ENCODE results near the gene TJP1.
"Not testable (repeated sequence)": the region's sequence is repeated elsewhere in the genome, so short reads cannot be mapped to it uniquely, and the experiment has no call there.

The TJP1 gene

DNA sequence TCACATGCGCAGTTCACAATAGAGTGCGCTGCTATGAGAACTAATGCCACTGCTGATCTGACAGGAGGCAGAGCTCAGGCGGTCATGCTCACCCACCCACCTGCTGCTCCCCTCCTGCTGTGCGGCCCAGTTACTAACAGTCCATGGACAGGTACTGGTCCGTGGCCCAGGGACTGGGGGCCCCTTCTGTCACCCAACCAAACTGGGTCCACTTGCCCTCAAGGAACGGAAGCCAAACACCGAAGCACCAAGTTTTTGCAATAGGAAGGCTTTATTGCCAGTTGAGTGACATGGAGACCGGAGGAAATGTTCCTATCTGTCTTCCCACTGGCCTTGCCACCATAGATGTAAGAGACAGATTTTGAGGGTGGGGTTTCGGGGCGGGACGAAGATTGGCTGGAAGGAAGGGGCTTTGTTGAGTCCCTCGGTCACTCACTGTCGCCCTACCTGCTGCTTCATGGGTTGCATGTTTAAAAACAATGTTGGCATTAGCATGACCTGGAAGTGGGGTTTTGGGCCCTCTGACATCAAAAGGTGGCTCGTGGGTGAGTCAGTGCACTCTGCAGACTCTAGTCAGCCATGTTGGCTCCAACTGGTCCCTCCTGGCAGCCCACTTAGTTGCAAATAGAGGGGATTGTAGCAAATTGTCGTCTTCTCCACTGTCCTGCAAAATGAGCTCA, 141.0 kb downstream of the TJP1 start:
- DNase-seq (ENCODE audit: low read depth) = no peak

DNA sequence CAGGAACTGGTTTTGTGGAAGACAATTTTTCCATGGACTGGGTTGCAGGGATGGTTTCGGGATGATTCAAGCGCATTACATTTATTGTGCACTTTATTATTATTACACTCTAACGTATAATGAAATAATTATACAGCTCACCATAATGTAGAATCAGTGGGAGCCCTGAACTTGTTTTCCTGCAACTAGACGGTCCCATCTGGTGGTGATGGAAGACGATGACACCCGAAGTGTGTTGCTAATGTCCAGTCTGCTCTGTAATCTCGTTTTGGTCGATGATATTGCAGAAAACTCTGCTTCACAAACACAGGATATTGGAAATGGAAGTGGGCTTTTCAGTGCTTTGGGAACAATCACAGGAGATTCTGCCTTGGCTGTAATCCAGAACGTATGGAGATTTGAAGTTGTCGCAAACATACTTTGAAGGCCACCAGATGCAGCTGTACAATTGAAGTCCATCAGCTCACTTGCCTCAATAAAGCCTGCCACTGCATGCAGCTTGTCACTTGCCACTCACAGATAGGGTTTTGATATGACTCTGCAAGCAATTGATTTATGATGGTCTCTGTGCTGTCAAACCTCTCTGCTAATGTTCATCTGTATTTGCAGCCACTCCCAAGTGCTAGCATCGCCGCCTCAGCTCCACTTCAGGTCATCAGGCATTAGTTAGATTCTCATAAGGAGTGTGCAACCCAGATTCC, 141.7 kb downstream of the TJP1 start:
- DNase-seq (ENCODE audit: low read depth) = no peak

DNA sequence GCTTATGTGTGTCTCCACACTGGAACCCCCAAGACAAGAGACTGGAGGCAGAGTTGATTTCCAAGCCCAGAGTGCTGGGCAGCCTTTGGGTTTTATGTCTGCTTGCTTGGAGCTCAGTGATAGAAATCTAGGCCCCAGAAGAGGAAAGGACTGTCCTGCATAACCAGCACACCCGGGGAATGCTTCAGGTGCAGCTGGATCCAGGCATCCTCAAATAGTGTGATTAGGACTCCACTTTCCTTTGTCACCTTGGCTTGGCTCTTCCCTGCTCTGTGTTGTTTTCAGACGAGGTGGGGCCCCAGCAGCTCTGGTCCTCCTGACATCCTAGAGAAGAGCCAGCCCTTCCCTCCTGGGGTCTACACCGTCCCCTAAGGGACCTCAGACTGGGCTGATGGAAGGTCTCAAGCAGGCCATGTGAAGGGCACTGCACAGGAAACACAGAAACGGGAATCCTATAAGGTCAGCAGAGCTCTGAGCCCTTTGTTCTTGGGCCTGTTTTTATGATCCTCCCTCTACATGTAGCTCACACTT, 143.7 kb downstream of the TJP1 start:
- DNase-seq (ENCODE audit: low read depth) = no peak

DNA sequence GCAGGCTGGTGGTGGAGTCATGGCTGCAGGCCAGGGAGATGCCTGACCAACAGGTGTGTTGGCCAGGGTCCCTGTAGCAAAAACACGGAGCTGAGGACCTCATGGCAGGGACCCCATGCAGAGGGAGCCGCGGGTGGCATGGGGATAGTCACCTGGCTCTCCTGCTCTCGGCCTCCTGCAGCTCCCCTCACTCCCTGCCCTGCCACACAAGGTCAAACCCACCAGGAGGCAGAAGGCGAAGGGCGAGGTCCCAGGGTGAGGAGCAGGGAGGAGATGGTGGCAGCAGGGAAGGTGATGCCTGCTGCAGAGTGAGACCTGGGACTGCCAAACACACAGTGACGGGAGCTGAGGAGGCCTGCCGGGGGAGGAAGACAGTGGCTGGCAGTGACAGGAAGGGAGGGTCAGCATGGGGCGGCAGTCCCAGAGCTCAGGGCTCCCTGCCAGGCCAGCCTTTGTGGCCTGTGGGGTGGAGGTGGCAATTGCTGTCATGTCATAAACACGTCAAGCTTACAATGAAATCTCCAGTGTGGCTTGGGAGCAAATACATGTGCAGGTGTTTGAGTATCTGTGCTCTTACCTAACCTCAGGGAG, 144.3 kb downstream of the TJP1 start:
- no peak for DNase-seq (ENCODE audit: low read depth)

DNA sequence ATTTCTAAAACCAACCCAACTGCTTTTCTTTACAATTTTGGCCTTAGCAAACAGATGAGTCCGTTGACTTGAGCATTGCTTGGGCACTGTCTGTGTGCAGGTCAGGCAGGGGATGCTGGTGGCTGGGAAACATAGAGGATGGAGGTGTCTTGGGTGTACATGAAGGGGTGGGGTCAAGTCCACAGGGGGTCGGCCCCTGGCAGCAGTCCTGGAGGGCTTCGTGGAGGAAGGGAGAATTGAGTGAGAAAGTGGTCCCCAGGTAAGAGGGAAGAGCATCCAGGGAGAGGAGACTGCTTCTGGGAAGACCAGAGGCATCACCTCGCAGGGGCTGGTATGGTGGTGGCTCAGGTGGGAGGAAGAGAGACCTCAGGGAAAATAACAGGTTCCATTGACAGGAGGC, 144.8 kb downstream of the TJP1 start:
- DNase-seq (ENCODE audit: low read depth) = no peak

DNA sequence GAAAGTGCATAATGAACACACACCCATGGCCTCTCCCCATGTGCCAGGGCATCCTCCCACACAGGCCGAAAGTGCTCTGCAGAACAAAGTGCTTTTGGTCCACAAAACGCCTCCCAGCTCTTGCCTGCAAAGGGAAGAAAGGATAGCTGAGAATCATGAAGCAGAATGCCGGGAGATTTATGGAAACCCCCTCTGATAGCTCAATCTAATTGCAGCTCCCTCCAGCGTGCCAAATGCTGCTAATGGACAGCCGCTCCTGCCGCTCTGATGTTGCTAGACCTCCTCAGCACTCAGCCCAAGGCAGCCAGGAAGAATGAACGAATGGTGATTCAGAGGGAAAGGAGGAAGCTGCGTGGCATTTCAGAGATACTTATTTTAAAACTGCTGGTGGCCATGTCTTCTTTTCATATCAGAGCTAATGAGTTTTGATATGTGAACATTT, 145.3 kb downstream of the TJP1 start:
- no peak for DNase-seq (ENCODE audit: low read depth)

DNA sequence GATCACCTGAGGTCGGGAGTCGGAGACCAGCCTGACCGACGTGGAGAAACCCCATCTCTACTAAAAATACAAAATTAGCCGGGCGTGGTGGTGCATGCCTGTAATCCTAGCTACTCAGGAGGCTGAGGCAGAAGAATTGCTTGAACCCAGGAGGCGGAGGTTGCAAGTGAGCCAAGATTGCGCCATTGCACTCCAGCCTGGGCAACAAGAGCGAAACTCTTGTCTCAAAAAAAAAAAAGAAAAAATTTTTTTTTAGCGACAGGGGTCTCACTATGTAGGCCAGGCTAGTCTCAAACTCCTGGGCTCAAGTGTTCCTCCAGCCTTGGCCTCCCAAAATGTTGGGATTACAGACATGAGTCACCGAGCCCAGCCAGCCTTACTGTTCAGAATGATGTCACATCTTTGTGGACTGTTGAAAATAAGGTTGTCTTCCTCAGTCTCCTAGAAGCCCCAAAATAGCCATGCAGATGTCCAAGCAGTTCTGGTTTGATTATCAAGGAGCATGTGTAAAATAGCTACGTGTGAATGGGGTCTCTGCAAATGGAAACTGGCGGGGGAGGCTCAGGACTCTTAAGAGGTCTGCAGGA, 145.8 kb downstream of the TJP1 start:
- DNase-seq (ENCODE audit: low read depth) = not testable (repeated sequence)

DNA sequence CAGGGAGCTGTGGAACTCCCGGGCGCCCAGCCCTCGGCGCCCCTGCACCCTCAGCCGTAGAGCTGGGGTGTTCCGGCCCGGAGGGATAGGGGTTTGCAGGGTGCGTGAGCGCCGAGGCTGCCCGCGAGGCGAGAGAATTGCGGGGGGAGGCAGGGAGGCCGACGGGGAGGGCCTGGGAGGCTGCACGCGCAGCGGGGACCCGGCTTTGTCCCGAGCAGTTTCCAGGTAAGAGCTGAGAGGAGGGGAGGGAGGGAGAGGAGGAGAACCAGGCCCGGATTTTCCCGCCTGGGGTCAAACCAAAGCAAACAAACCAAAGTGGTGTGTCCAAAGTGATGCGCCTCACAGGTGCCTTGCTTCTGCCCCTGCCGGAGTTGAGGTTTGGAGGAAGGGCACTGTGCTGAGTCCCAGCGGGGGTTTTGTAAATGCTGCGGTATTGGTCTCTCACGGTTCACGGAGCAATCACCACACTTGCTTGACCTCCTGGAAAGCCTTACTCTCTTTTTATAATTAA, 146.4 kb downstream of the TJP1 start:
- no peak for DNase-seq (ENCODE audit: low read depth)

DNA sequence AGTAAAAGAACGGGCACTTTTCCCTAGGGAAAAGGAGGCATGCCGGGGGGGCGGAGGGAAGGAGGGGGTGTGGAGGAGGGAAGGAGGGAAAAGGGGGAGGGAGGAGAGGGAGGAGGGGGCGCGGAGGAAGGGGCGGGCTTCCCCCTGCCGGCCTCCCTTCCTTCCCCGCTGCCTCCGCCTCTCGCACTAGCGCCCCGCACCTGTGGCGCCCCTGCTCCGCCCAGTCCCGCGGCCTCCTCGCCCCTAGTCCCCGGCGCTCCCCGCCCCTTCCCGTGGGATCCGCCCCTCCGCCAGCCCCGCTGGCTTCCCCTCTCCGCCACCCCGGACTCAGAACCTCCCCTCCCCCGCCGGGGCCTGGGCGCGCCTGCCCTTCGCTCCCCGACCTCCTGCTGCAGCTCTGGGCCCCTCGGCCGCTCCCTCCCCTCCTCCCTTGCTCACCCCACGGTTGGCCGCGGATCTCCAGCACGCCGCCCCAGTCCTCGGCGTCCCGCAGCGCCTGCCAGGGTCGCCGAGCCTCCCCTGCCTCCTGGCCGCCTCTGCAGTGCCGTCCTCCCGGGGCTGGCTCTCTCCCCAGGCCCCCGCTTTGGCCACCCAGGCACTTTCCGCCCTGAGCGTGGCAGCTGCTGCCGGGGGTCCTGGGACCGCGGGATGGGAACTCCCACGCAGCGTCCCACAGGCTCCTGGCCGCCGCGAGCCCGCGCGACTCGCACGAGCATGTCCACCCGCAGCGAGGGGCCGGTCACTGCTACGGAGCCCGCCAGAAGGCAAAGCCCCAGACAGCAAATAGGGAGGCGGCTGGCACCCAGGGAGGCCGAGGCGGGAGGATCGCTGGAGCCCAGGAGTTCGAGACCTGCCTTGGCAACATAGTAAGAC, 147.4 kb downstream of the TJP1 start:
- no peak for DNase-seq (ENCODE audit: low read depth)

DNA sequence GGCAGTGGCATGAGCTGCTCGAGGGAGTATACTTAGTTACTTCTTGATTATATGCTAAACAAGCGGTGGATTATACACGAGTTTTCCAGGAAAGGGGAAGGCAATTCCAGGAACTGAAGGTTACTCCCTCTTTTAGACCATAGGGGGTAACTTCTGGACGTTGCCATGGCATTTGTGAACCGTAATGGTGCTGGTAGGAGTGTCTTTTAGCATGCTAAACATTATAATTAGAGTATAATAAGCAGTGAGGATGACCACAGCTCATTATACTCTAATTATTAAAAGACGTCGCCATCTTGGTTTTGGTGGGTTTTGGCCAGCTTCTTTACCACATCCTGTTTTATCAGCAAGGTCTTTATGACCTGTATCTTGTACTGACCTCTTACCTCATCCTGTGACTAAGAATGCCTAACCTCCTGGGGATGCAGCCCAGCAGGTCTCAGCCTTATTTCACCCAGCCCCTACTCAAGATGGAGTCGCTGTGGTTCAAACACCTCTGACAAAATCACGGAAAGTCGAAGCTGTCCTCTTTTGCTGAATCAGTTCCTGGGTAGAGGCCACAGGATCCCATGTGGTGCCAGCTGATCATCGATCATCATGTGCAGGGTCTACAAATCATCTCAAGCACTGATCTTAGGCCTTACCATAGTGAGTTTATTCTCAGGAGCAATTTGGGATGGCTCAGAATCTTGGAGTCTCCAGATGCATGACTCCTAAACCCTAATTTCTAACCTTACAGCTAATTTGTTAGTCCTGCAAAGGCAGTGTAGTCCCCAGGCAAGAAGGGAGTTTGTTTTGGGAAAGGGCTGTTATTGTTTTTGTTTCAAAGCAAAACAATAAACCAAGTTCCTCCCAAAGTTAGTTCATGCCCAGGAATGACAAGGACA, 149.1 kb downstream of the TJP1 start:
- no peak for DNase-seq (ENCODE audit: low read depth)

DNA sequence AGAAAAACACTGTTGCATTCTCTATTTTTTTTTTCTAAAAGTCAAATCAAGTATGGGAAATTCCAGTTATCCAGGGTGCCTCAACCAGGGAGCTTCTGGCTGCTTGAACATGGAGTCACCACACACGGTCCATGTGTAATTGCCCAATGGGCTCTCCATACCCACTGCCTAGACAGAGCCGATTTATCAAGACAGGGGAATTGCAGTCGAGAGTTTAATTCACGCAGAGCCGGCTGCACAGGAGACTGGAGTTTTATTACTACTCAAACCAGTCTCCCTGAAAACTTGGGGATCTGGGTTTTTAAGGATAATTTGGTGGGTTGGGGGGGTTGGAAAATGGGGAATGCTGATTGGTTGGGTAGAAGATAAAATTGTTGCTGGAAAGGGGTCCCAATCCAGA, 149.8 kb downstream of the TJP1 start:
- DNase-seq (ENCODE audit: low read depth) = no peak

DNA sequence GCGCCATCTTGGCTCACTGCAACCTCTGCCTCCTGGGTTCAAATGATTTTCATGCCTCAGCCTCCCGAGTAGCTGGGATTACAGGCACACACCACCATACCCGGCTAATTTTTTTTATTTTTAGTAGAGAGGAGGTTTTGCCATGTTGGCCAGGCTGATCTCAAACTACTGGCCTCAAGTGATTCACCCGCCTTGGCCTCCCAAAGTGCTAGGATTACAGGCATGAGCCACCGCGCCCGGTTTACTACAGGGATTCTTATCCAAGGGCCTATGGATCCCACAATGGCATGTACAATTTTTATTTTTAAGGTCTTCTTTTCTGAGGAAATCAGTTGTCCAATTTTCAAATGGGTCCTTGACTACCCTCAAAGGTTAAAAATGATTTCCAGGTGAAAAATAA, 150.2 kb downstream of the TJP1 start:
- not testable (repeated sequence) for DNase-seq (ENCODE audit: low read depth)

DNA sequence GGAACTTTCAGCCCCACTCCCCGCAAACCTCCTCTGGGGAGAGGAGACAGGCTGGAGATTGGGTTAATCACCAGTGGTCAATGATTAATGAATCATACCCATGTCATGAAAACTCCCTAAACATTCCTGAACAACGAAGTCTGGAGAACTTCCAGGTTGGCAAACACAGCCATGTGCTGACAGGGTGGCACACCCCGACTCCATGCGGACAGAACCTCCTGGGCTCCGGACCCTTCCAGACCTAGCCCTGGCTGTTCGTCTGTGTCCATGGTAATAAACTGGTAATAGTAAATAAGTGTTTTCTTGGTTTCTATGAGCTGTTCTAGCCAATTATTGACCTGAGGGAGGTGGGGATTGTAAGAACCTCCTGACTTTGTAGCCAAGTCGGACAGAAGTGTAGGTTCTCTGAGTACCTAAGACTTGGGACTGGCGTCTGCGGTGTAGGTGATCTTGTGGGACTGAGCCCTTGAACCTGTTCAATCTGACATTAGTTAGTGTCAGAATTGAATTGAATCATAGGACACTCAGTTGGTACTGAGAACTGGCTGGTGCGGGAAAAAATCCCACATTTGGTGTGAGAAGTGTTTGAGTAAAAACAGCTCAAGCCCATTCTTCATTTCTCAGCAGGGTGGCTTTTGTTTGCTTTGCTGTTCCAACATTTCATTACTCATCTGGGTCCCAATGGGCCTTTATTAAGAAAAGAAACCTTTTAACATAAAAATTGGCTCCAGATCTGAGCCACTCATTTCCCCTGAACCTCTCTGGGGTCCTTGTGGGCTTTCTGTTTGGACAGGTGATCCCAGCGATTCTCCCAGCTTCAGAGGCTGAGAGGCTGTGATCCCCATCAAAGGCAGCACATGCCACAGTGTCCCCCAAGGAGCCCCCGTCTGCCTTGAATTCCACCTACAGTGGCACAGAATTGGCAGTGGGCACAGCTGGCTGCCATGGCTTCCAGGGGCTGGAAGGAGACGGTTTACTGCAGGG, 151.0 kb downstream of the TJP1 start:
- DNase-seq (ENCODE audit: low read depth) = peak; percentile 90

DNA sequence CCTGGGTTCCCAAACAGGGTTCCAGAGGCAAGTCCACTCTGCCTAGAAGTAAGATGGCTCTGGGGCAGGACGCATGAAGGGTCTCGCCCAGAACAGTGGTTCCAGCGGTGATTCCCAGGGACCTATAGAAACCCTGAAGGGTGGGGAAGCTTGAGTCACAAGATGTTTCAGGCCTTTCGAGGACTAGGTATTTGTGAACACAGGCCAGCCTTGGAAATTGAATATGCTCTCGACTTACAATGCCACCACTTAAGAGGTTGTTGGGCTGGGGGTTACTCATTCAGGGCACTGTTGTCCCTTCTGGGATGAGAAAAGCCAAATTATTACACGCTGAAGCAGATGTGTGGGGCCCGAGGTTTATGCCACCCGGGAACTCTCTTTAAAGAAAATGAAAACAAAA, 152.0 kb downstream of the TJP1 start:
- DNase-seq (ENCODE audit: low read depth) = no peak

DNA sequence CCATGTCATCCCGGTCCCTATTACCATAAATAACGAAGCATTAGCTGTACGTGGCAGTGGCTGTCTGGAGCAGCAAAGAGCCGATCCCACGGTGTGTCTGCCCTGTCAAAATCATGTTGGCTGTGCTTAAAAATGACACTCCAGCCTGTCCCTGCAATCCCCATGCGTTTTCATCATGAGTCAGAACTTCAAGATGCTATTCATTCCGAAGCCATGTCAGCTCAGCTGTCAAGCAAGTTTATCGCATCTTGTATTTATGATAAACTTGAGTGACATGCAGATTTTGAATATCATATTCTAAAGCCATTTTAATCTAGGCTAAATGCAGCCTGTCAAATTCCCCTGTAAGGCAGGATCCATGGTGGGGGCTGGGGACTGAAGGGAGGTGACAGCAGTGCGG, 152.4 kb downstream of the TJP1 start:
- DNase-seq (ENCODE audit: low read depth) = no peak

DNA sequence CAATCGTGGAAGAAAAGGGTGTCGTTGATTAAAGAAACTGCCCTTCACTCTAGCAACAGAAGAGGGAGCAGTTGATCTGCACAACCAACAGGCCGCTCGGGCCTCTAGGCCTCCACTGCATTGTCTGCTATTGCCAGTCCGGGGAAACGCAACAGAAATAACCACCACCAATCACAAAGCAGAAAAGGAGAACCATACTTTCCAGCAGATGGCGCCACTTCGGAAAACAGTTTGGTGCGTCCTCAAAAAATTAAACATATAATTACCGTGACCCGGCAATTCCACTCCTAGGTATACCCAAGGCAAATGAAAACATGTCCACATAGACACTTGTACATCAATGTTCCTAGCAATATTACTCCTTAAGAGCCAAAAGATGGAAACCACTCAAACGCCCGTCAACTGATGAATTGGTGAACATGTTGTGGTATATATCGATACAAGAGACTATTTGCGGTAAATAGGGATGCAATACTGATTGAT, 154.1 kb downstream of the TJP1 start:
- DNase-seq (ENCODE audit: low read depth) = no peak

DNA sequence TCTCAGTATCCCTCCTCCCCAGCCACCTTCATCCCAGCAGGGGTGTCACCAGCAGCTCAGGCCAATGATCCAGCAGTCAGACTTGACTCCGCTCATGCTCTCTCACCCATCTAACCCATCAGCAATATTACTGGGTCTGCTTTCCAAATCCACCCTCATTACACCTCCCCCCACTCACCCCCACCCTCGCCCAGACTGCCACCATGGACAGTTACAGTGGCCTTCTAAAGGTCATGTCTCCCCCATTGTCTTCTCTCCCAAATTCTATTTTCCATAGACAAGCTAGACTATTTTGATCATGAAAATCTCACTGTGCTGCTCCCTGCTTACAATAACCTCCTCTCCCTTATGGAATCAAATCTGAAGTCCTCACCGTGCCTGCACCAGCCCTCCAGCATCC, 156.0 kb downstream of the TJP1 start:
- DNase-seq (ENCODE audit: low read depth) = no peak

DNA sequence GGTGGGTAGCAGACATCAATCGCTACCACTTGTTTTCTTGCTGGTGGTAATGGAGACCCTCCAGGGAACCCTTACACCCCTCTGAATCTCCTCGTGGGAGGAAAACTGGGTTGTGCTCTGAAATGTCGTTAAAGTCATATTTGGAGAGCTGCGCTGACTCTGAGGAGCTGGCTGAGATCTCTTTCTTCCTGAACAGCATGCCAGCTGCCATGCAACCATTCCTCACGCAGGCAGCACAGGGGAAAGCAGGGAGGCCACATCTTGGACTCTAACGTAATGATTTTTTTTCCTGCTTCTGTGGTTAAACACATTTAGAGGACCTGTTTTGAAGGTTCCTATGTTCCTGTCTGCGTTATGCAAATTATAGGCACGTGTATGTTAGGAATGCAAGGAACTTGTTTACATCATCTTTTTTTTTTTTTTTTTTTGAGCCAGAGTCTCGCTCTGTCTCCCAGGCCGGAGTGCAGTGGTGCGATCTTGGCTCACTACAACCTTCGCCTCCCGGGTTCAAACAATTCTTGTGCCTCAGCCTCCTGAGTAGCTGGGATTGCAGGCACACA, 156.7 kb downstream of the TJP1 start:
- no peak for DNase-seq (ENCODE audit: low read depth)

DNA sequence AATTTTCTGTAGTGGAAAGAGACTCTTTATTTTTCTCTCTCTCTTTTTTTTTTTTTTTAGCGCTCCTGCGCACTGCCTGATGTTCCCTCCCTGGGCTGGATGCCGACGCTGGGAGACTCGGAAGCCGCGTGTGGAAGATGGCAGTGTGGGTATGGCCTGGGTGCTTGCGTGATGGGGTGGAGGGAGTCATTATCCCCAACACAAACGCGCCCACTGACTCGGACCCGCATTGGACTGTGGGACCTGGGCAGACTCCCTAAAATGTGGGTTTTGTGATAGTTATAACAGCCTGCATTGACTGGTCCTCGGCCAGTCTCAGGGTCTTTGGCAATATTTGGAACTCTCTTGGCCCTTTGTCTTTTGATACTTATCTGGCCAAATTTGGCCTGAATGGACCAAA, 157.9 kb downstream of the TJP1 start:
- no peak for DNase-seq (ENCODE audit: low read depth)
